GM12892 (cell line): ENCODE measurements around the gene DENND6A.
"Not testable (repeated sequence)": the region's sequence is repeated elsewhere in the genome, so short reads cannot be mapped to it uniquely, and the experiment has no call there.

Experiments
- DNase-seq: peaks from one replicate; pipeline ENCODE4 v3.0.0; 2011; ENCODE audit not compliant: insufficient read length
- FAIRE-seq: peaks from 2 replicates; lab custom pipeline; 2011; peaks lifted over from hg19 to GRCh38; lab: Jason Lieb, UNC
- POLR2A ChIP-seq: IDR thresholded peaks from 2 replicates; pipeline ENCODE4 v1.6.1; 2011; ENCODE audit warnings: low read depth, low read length, control low read depth
- POLR2AphosphoS5 ChIP-seq: IDR thresholded peaks from 2 replicates; pipeline ENCODE4 v1.6.1; 2011; ENCODE audit warnings: low read depth, low read length, control low read depth
- TAF1 ChIP-seq: IDR thresholded peaks from 2 replicates; pipeline ENCODE4 v1.6.1; 2011; ENCODE audit warnings: low read depth, mild to moderate bottlenecking, control low read depth, low read length, borderline replicate concordance

DENND6A gene

DNA sequence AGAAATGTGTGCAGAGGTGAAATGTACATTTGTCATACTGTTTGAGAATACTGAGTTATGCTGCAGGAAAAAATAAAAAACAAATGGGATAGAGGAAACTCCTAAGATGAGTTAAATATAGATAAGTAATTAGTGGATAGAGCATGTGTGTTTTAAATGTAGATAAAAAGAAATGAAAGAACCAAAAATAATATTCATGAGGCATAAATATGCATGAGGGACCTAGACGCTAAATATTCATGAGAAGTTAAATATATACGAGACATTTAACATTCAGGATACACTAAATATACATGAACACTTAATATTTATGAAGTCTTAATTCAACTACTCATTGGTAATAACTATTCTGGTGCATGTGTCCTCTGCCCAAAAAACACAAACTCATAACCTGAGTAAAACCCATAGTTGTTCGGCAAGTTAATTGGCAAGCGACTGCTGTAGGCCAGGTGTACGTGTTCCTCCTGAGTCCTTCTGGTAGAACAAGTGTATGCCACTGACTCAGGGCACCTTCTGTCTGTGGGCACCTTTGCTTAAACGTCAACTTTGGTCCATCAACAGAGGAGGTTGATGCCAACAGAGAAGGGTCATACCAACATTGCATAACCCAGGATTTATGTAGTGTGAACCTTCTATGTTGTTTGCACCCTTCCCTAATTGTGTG is 24.5 kb upstream of the DENND6A start:
- DNase-seq (no peak), FAIRE-seq (no peak)
- no peak for TF ChIP-seq POLR2AphosphoS5
- no peak for TF ChIP-seq TAF1
- no peak for TF ChIP-seq POLR2A

DNA sequence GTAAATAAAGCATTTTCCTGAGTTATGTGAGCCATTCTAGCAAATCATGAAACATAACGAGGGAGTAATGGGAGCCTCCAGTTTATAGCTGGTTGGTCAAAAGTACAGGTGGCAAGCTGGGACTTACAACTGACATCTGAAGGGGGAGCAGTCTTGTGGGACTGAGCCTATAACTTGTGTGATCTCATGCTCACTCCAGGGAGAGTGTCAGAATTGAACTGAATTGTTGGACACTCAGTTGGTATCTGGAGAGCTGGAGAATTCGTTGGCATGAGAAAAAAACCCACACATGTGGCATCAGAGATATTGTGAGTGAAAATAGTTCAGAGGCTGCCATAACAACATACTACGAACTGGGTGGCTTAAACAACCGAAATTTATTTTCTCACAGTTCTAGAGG is 22.8 kb upstream of the DENND6A start:
- no peak for FAIRE-seq
- DNase-seq: no peak
- TF ChIP-seq POLR2AphosphoS5: no peak
- no peak for TF ChIP-seq POLR2A
- TF ChIP-seq TAF1: no peak

DNA sequence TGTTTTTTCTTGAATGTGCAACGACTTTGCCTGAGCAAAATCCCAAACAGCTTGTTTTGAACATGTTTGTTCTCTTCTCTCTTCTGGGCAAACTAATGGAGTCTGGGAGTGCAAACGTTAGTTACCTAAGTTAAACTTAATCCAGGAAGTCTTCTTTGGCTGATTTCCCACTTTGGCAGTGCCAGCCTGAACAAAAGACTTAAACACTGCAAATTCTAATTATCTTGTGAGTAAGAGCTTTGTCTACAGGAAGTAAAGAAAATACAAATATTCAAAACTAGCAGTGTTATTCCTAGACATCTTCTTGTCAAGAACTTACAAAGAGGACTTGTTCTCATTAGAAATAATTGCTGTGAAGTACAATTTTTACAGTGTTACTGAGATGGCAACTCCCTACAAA is 16.7 kb upstream of the DENND6A start:
- no peak for TF ChIP-seq POLR2AphosphoS5
- no peak for TF ChIP-seq TAF1
- TF ChIP-seq POLR2A: no peak
- FAIRE-seq: no peak

DNA sequence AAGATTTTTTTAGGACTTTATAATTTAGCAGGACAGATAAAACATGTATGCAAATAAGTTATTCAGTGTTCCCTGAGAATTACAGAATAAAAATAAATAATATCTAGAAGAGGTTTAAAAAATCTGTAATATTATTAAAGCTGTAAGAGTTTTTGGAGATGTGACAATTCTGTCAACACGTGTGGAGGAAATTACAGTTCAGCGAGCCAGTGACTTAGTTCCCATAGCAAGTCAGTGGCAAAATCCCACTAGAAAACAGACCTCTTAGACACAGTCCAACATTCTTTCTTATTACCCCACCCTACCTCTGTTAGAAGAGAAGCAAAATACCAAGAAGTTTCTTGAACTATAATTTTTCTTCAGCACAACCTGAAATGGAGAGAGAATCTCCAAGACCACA is 16.2 kb upstream of the DENND6A start:
- DNase-seq: no peak
- no peak for FAIRE-seq
- TF ChIP-seq POLR2A: no peak
- TF ChIP-seq POLR2AphosphoS5: no peak
- TF ChIP-seq TAF1: no peak

More for the DNA sequence above, 16.7 kb upstream of the DENND6A start:
- no peak for DNase-seq

DNA sequence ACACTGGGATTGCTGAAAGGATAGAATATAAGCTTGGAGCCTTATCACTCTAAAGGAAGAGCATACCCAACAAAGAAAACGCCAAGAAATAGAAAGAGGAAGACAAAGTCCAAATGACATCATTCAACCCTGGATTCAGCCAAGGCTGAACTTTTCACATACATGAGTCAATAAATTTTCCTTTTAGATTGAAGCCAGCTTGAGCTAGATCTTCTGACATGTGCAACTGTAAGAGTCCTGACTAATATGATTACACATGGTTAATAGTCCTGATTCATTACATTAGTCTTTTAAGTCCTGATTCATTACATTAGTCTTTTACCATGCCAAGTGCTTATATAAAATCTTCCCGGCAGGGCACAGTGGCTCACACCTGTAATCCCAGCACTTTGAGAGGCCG is 13.6 kb upstream of the DENND6A start:
- no peak for DNase-seq
- FAIRE-seq: no peak
- TF ChIP-seq POLR2A (no peak), POLR2AphosphoS5 (no peak), TAF1 (no peak)

DNA sequence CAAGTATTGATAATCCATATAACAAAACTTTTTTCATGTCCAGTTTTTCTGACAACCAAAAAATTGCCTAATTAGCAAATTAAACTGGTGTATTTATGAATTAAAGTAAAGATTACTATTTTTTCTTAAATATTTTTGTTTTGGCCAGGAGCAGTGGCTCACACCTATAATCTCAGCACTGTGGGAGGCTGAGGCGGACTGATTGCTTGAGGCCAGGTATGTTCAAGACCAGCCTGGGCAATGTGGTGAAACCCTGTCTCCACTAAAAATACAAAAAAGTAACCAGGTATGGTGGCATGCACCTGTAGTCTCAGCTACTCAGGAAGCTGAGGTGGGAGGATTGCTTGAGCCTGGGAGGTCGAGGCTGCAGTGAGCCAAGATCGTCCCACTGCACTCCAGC is 12.5 kb upstream of the DENND6A start:
- FAIRE-seq, DNase-seq: not testable (repeated sequence)

DNA sequence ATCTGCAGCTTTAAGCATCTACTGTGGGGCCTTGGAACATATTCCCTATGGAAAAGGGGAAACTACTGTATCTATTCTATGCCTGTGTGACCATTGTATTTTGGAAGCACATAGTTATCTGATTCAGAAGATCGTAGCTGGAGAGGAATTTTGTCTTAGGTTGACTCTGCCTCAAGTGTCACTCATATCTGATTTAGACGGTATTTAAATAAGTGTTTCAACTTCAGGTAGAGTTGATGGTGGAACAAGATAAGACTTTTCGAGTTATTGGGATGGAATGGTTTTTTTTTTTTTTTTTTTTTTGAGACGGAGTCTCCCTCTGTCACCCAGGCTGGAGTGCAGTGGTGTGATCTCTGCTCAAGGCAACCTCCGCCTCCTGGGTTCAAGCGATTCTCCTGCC is 8.9 kb upstream of the DENND6A start:
- no peak for FAIRE-seq
- TF ChIP-seq TAF1 (no peak), POLR2AphosphoS5 (no peak)

DNA sequence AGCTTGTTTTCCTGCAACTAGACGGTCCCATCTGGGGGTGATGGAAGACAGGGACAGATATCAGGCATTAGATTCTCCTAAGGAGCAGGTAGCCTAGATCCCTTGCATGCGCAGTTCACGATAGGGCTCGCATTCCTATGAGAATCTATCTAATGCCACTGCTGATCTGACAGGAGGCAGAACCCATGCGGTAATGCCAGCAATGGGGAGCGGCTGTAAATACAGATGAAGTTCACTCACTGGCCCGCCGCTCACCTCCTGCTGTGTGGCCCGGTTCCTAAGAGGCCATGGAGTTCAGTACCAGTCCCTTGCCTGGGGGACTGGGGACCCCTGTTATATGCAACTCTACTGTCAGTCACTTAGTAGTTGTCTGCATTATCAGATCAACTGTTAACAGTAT is 7.9 kb upstream of the DENND6A start:
- FAIRE-seq: no peak
- TF ChIP-seq TAF1: no peak
- TF ChIP-seq POLR2AphosphoS5: no peak
- no peak for TF ChIP-seq POLR2A
- no peak for DNase-seq

More for the DNA sequence above, 8.9 kb upstream of the DENND6A start:
- no peak for DNase-seq

DNA sequence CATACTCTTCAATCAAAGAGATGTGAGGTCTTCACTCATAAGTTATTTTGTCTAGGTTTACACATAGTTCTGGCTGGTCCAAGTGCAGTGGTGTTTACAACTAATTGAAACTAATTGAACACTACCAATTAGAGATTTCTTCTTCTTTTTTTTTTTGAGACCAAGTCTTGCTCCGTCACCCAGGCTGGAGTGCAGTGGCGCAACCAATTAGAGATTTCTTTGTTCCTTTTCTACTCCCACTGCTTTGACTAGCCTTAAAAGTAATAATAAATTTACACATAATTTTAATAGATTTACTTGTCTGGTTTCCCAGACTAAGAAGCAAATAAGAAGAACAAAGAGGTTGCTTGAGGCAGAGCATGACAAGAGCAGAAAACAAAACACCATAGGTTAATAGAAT is 6.7 kb upstream of the DENND6A start:
- DNase-seq (no peak), FAIRE-seq (no peak)
- no peak for TF ChIP-seq POLR2AphosphoS5
- no peak for TF ChIP-seq POLR2A
- TF ChIP-seq TAF1: no peak

DNA sequence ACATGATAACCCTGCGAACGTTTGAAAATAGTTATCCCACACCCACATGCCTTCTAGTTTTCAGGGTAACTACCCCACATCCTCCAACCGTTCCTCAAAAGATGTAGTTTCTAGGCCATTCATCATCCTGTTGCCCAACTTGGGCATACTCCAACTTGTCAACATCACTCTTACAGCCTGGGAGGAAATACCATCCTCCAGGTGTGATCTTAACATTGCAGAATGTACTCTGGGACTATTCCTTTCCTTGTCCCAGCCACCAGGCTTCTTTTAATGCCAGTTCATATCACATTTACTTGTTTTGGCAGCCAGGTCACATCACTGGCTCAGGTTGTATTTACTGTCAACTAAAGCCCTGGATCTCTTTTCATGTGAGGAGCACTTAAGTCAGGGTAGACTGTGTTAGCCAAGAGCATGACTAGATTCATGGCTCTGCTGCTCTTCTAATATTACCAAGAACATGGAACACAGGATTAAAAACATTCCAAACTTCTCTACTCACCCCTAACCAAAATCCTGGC is 4.0 kb upstream of the DENND6A start:
- FAIRE-seq (no peak), DNase-seq (no peak)
- TF ChIP-seq TAF1: no peak
- TF ChIP-seq POLR2A: no peak
- TF ChIP-seq POLR2AphosphoS5: no peak

DNA sequence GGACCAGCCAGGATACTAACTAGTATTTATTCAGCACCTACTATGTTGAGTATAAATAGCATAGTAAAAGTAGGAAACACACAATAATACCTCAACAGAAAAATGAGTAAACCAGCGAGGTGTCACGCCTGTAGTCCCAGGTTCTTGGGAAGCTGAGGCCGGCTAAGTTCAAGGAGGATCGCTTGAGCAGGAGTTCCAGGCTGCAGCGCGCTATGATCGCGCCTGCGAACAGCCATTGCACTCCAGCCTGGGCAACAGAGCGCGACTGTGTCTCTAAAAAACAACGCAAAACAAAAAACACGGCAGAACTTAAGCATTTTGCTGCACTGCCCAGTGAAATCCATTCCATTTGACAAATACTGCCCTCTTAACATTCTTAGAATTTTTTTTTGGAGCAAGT is 1.3 kb upstream of the DENND6A start:
- no peak for FAIRE-seq
- DNase-seq: no peak
- TF ChIP-seq POLR2A (no peak), TAF1 (no peak), POLR2AphosphoS5 (no peak)

DNA sequence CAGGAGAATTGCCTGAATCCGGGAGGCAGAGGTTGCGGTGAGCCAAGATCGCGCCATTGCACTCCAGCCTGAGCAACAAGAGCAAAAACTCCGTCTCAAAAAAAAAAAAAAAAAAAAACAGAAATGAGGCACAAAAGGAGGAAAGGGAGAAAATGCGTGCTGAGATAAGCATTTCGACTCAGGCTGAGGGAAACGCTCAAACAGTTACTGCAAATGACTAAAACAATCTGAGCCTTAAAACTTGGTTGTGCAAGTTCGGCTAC is 813 bp downstream of the DENND6A start:
- DNase-seq, FAIRE-seq: not testable (repeated sequence)

DNA sequence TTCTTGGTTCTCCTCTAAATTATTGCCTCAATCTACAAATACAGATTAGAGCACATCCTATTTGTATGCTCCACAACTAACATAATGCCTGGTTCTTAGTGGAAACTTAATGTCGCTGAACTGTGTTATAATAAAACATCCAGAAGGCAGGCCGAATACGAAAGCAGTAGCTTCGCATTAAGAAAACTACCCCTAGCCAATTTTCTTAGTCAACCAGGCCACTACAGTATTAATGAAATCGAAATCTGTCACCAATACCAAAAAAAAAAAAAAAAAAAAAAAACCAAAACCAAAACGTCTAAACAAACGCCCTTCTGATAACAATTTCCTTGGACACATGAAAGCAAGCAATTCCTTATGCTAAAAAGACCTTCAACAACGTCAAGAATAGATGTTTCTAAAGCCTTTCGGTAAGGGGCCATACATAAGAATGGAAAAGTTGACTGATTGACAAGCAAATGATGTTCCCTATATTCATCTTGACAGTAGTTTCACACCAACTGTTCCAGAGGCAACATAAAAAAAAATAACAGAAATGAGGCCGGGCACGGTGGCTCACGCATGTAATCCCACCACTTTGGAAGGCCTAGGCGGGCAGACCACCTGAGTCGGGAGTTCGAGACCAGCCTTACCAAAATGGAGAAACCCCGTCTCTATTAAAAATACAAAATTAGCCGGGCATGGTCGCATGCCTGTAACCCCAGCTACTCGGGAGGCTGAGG is 1.3 kb downstream of the DENND6A start:
- DNase-seq: no peak
- TF ChIP-seq POLR2A (no peak), TAF1 (no peak), POLR2AphosphoS5 (no peak)

More for the DNA sequence above, 1.3 kb downstream of the DENND6A start:
- no peak for FAIRE-seq
